ENCODE data around the gene C15orf61.

C15orf61 gene

GRCh38 chr15:67512933-67513714 is 7.8 kb upstream of the C15orf61 start:
- DNase-seq, result no peak

GRCh38 chr15:67515090-67515489 is 5.8 kb upstream of the C15orf61 start:
- DNase-seq, result no peak

GRCh38 chr15:67515557-67515956 is 5.4 kb upstream of the C15orf61 start:
- DNase-seq, result no peak

DNA sequence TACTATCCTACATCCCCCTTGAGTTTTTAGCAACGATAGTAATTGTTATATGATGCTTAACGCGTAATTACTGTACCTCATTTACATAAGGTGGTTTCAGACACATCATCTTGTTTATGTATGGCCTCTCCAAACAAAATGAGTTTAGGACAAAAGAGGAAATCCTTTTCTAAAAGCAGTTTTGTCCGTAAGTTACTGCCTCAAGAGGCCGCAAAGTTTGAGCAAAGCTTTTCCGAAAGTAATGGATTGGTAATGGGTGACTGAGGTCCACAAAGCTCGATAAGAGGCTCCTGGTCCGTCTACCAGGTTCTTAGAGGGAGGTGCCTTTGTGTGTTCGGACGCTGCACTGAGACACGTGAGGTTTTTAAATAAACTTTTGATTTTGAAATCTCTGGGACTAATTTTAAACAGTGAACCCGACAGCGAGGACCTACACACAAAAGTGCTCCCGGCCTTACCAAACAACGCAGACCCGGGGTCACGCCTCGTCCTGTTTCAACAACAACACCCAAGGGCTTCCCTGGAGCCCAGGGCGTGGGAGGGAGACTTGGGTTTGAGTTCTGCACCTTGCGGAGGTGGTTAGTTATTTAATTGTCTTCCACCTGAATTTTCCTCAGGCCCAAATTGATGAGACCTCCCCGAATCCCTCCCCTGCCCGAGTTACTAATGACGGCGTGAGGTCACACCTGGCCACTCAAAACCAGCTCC is 456 bp upstream of the C15orf61 start:
- no peak for DNase-seq

- peak; percentile 16 for DNase-seq
Observed at GRCh38 chr15:67521783-67522568, 1.0 kb downstream of the C15orf61 start.

GRCh38 chr15:67523330-67523729 is 2.4 kb downstream of the C15orf61 start:
- DNase-seq, result no peak

DNA sequence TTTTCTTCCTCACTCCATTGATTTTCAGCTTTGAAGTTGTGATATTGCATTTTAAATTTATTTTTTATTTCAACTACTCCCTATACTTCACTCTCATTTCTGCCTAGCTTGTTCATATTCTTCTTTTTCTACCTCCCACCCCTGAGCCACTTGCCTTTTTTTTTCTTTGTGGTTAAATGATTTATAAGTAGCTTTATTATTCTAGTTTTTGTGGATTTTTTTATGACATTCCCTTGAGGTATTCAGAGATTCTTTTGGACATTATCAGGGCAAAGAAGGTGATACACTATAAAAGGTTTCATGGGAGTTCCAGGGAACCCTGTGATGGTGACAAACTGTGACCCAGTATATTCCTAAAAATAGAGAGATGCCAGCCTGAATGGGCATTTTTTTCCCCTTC is 3.3 kb downstream of the C15orf61 start:
- no peak for DNase-seq

GRCh38 chr15:67528513-67528912 is 7.6 kb downstream of the C15orf61 start:
- DNase-seq, result no peak

DNA sequence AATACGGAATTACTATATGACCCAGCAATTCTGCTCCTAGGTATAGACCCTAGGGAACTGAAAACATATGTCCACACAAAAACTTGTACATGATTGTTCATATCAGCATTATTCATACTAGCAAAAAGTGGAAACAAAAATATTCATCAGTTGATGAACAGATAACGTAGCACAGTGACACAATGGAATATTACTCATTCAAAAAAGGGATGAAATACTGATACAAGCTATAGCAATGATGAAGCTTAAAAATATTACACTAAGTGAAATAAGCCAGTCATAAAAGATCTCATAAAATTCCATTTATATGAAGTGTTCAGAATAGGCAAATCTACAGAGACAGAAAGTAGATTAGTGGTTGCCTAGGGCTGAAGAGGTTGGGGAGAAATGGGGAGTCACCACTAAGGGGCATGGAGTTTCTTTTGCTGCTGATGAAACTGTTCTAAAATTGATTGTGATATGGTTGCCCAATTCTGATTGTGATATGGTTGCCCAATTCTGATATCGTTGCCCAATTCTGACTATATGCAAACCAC is 10.5 kb downstream of the C15orf61 start:
- DNase-seq, result peak; percentile 88

DNA sequence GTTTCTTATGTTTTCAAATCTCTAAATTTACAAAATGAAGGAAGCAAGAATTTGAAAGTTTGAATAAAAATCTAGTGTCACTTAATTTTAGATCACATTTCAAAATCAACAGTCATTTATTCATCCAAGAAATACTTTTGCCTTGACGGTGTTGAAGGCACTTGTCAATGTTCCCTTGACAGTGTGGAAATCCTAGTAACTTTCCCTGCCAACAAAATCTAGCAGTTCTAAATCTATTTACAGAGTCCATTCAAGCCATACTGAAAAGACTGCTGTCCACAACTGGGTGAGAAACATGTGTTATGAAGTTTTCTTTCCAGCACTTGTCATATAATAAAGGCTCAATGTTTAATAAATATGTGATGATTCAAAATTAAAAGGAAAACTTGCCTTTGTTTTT is 12.9 kb downstream of the C15orf61 start:
- DNase-seq, result no peak

- no peak for DNase-seq
Observed at GRCh38 chr15:67534360-67534759, 13.4 kb downstream of the C15orf61 start.

DNA sequence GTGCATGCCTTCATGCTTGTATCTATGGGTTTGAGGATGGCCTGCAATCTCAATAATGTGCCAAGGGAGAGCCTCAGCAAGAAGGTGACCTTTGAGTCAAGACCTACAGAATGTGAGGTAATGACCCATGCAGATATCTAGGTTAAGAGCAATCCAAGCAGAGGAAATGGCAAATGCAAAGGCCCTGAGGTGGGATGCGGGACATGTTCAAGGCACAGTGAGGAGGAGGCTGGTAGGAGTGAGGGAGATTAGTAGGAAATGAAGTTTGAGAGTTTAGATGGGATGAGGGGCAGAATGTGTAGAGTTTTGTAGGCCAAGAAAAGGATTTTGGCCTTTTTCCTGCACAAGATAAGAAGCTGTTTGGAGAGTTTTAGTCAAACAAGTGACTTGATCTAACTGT is 16.8 kb downstream of the C15orf61 start:
- DNase-seq, result no peak

- peak; percentile 80 for DNase-seq
Observed at GRCh38 chr15:67542420-67543347, 21.8 kb downstream of the C15orf61 start, which contains the start of gene MAP2K5. TSS of gene MAP2K5 (plus strand) at chr15:67542703. CDS start at chr15:67543336, 633 bp downstream.

GRCh38 chr15:67543348-67543718 is 22.4 kb downstream of the C15orf61 start:
- no peak for DNase-seq

DNA sequence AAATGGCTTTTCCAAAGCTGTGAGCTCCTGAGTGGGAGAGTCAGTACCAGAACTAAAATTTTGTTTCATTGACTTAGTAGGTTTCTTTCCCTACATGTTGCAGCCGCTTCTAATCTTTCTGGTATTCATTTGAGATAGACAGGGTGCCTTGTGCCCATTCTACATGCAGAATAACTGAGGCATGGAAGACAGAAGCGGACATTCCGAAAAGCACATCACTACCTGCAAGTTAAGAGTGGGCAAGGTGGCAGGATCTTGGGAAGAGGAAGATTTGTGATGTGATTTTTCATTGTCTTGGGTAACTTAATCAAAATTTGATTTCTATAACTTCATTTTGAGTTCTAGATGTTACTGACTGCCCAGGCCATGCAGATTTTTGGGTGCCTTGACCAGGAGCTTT is 23.5 kb downstream of the C15orf61 start:
- no peak for DNase-seq

DNA sequence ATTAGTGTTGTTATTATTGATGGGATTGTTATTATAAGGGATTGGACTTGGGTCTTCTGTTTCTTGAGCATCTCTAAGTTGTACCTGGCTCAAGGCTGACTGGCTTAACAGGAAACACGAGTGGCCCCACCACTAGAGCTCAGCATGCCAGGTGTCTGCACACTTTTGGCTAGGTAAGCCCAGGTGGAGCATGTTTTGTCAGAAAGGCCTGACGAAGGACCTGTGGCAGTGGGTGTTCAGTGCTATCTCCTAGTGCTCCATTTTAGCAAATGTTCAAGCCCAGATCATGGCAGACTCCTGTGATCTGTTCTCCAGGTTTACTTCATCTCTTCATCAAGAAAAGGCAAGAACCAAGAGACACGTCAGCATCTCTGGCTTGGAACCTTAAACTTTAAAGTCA is 24.9 kb downstream of the C15orf61 start:
- no peak for DNase-seq

- DNase-seq, result no peak
Observed at GRCh38 chr15:67547064-67547463, 26.1 kb downstream of the C15orf61 start.

GRCh38 chr15:67547836-67548235 is 26.9 kb downstream of the C15orf61 start:
- DNase-seq, result no peak

DNA sequence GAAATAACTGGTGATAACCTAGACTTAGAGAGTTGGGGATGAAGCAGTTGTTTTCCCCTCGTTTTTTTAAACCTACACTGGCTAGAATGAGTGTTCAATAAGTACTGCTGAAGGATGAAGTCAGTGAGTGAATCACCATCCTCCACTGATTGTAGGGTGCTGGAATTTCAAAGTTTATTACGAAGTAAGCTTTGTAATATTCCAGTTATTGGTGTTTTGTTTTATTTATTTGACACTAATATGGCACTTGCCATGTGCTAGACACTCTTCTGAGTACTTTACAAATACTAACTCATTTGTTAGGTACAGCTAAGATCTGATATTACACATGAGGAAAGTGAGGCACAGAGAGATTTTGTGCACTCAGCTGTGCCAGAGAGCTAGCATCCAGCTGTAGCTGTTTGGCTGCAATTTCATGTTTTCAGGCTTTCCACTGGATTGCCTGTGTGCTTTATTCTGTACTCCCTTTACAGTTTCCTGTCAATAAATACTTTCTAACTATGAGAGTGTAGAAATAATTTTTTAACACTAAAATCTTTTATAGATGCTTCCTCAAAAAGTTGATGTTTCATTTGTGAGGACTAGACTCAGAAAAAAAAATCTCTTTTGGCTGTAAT is 27.4 kb downstream of the C15orf61 start:
- peak; percentile 45 for DNase-seq

DNA sequence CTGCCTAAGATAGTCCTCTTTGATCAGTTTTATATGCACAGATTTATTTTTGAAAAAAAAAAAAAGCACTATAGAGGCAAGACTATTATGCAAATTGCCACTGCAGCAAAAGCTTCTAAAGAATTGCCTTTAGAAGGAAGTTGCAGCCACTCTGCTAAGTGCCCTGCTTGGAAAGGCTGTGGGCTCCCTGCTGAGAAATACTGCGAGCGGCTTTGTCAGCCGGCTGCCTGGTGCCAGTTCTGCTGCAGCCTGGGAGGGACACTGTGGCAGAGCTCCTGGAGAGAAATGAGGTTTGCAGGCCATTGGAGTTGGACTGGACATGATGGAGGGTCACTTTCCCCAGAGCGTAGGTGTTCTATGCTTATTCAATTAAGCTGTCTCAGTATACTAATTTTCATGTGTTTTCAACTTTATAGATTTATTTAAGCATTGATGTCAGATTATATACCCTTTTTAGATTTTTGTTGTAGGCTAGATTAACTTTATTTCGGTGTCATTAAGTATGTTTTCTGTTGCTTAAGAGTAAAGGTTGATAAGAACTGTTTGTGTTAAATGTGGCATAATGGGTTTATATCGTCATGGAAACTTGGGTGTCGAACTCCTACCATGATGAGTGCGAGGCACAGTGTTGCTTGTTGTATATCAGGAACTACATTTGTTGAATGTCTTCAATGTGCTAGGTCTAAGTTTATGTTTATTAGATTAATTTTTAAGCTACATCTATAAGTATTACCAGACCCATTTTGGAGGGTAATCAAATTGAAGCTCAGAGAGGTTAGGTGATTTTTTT is 28.1 kb downstream of the C15orf61 start:
- DNase-seq, result peak; percentile 70

- DNase-seq, result peak; percentile 43
Observed at GRCh38 chr15:67549736-67550135, 28.8 kb downstream of the C15orf61 start.

Data from fibroblast of skin of back (primary cell).